Mononuclear cell (primary cell): ENCODE measurements around the gene ACTN2. TPM values are rescaled to one million over a fixed set of nuclear protein-coding genes. Genes with fewer than 3 reads are reported as not detected.

Source experiments
- H3K27me3 ChIP-seq: 2 replicates; pipeline ENCODE4 v1.6.0; 2011; ENCODE audit warnings: low read length, control low read depth; ENCODE audit not compliant: insufficient read depth
- H3K4me1 ChIP-seq: 2 replicates; pipeline ENCODE4 v1.5.1; 2011; ENCODE audit warnings: mild to moderate bottlenecking, low read length, control low read depth; ENCODE audit not compliant: insufficient read depth
- H3K4me3 ChIP-seq: 2 replicates; pipeline ENCODE4 v1.5.1; 2011; ENCODE audit warnings: mild to moderate bottlenecking, low read length, moderate library complexity
- H3K9me3 ChIP-seq: 2 replicates; pipeline ENCODE4 v1.5.1; 2011; ENCODE audit warnings: low read depth, mild to moderate bottlenecking, control low read depth, low read length
- total RNA-seq: library from RNA; depleted of rRNA; stranded (reverse); fragments of >200 nt; gene quantifications from one replicate; pipeline ENCODE4 v1.2.3, GENCODE V29; 2012

The ACTN2 gene
- total RNA-seq, 1 donor = under 0.01 TPM

GRCh38 chr1:236710328-236710892 is 24.1 kb downstream of the ACTN2 start:
- H3K9me3 ChIP-seq = no peaks in the 10 kb centered on the region
- peaks cover 12% of the 10 kb centered on the region for H3K27me3 ChIP-seq
- H3K4me3 ChIP-seq = no peak overlapping the region
- no peaks in the 10 kb centered on the region for H3K4me1 ChIP-seq

GRCh38 chr1:236716160-236716559 is 29.9 kb downstream of the ACTN2 start:
- Histone ChIP-seq H3K27me3 (peaks cover 12% of the 10 kb centered on the region), H3K4me1 (no peaks in the 10 kb centered on the region), H3K4me3 (no peak overlapping the region), H3K9me3 (no peaks in the 10 kb centered on the region)

GRCh38 chr1:236717811-236718210 is 31.5 kb downstream of the ACTN2 start:
- Histone ChIP-seq H3K9me3 (no peaks in the 10 kb centered on the region), H3K4me3 (no peak overlapping the region), H3K27me3 (peaks cover 3% of the 10 kb centered on the region), H3K4me1 (no peaks in the 10 kb centered on the region)

GRCh38 chr1:236718328-236718727 is 32.0 kb downstream of the ACTN2 start:
- H3K9me3 ChIP-seq = no peaks in the 10 kb centered on the region
- H3K27me3 ChIP-seq = no peaks in the 10 kb centered on the region
- H3K4me1 ChIP-seq = no peaks in the 10 kb centered on the region

GRCh38 chr1:236720206-236720605 is 33.9 kb downstream of the ACTN2 start:
- H3K27me3 ChIP-seq = no peaks in the 10 kb centered on the region
- no peak overlapping the region for H3K4me3 ChIP-seq
- H3K9me3 ChIP-seq = no peaks in the 10 kb centered on the region
- H3K4me1 ChIP-seq = no peaks in the 10 kb centered on the region

More at GRCh38 chr1:236718328-236718727, 32.0 kb downstream of the ACTN2 start:
- no peak overlapping the region for H3K4me3 ChIP-seq

- Histone ChIP-seq H3K9me3 (no peaks in the 10 kb centered on the region), H3K4me1 (no peaks in the 10 kb centered on the region), H3K4me3 (no peak overlapping the region), H3K27me3 (no peaks in the 10 kb centered on the region)
These were observed 34.3 kb downstream of the ACTN2 start for GRCh38 chr1:236720611-236721010.

GRCh38 chr1:236724049-236724448 is 37.8 kb downstream of the ACTN2 start:
- H3K4me1 ChIP-seq = no peaks in the 10 kb centered on the region
- no peaks in the 10 kb centered on the region for H3K27me3 ChIP-seq
- no peaks in the 10 kb centered on the region for H3K9me3 ChIP-seq
- no peak overlapping the region for H3K4me3 ChIP-seq

GRCh38 chr1:236724506-236724905 is 38.2 kb downstream of the ACTN2 start:
- no peaks in the 10 kb centered on the region for H3K4me1 ChIP-seq
- H3K4me3 ChIP-seq = no peak overlapping the region
- H3K27me3 ChIP-seq = no peaks in the 10 kb centered on the region
- no peaks in the 10 kb centered on the region for H3K9me3 ChIP-seq

GRCh38 chr1:236725668-236726067 is 39.4 kb downstream of the ACTN2 start:
- Histone ChIP-seq H3K4me1 (no peaks in the 10 kb centered on the region), H3K4me3 (no peak overlapping the region), H3K27me3 (no peaks in the 10 kb centered on the region), H3K9me3 (no peaks in the 10 kb centered on the region)

GRCh38 chr1:236727521-236727920 is 41.2 kb downstream of the ACTN2 start:
- H3K9me3 ChIP-seq = no peaks in the 10 kb centered on the region
- no peak overlapping the region for H3K4me3 ChIP-seq
- H3K4me1 ChIP-seq = no peaks in the 10 kb centered on the region
- no peaks in the 10 kb centered on the region for H3K27me3 ChIP-seq

GRCh38 chr1:236728752-236729151 is 42.5 kb downstream of the ACTN2 start:
- no peaks in the 10 kb centered on the region for H3K9me3 ChIP-seq
- H3K27me3 ChIP-seq = no peaks in the 10 kb centered on the region
- H3K4me1 ChIP-seq = no peaks in the 10 kb centered on the region
- no peak overlapping the region for H3K4me3 ChIP-seq

GRCh38 chr1:236733653-236734052 is 47.4 kb downstream of the ACTN2 start:
- Histone ChIP-seq H3K4me1 (no peaks in the 10 kb centered on the region), H3K4me3 (no peak overlapping the region), H3K27me3 (no peaks in the 10 kb centered on the region), H3K9me3 (no peaks in the 10 kb centered on the region)

- no peaks in the 10 kb centered on the region for H3K9me3 ChIP-seq
- no peak overlapping the region for H3K4me3 ChIP-seq
- H3K4me1 ChIP-seq = no peaks in the 10 kb centered on the region
- H3K27me3 ChIP-seq = no peaks in the 10 kb centered on the region
These were observed 48.0 kb downstream of the ACTN2 start for GRCh38 chr1:236734141-236734765.

- no peak overlapping the region for H3K4me3 ChIP-seq
- H3K9me3 ChIP-seq = no peaks in the 10 kb centered on the region
- H3K27me3 ChIP-seq = no peaks in the 10 kb centered on the region
- H3K4me1 ChIP-seq = no peaks in the 10 kb centered on the region
These were observed 50.5 kb downstream of the ACTN2 start for GRCh38 chr1:236736761-236737160.

GRCh38 chr1:236741753-236742152 is 55.5 kb downstream of the ACTN2 start:
- no peaks in the 10 kb centered on the region for H3K27me3 ChIP-seq
- H3K4me1 ChIP-seq = no peaks in the 10 kb centered on the region
- H3K9me3 ChIP-seq = no peaks in the 10 kb centered on the region
- H3K4me3 ChIP-seq = no peak overlapping the region
